Activated CD4-positive, alpha-beta memory T cell treated with anti-CD3 and anti-CD28 coated beads for 36 hours (primary cell): ENCODE data around the gene BHLHE23. TPM values are rescaled to one million over a fixed set of nuclear protein-coding genes. Genes with fewer than 3 reads are reported as not detected.

ENCODE experiments used
- CTCF ChIA-PET: fragments of 350-600 bp; sonication (Branson Sonifier 250); formaldehyde crosslinking; loops from one replicate; lab custom pipeline; 2021; ENCODE audit warnings: antibody characterized with exemption, inconsistent platforms; lab: Charles Lee
- POLR2A ChIA-PET: fragments of 350-600 bp; sonication (Branson Sonifier 250); formaldehyde crosslinking; loops from one replicate; lab custom pipeline; 2021; ENCODE audit warnings: antibody characterized with exemption; lab: Charles Lee
- DNase-seq: peaks from one replicate; pipeline ENCODE4 v3.0.0-alpha.2; 2020
- H3K27ac Mint-ChIP-seq: one replicate; pipeline ENCODE4 v1.8.0; 2021; ENCODE audit warnings: mixed read lengths
- H3K27me3 Mint-ChIP-seq: one replicate; pipeline ENCODE4 v1.8.0; 2021; ENCODE audit warnings: mixed read lengths
- H3K36me3 Mint-ChIP-seq: one replicate; pipeline ENCODE4 v1.8.0; 2021; ENCODE audit warnings: mixed read lengths
- H3K4me1 Mint-ChIP-seq: one replicate; pipeline ENCODE4 v1.8.0; 2021; ENCODE audit warnings: low read depth, mixed read lengths
- H3K4me3 Mint-ChIP-seq: one replicate; pipeline ENCODE4 v1.8.0; 2021; ENCODE audit warnings: mild to moderate bottlenecking, mixed read lengths
- H3K9me3 Mint-ChIP-seq: one replicate; pipeline ENCODE4 v1.8.0; 2021; ENCODE audit warnings: mixed read lengths
- intact Hi-C: fragments of 100-400 bp; cut with micrococcal nuclease; formaldehyde crosslinking; loops from one replicate; pipeline ENCODE4 v1.15.1; 2023
- total RNA-seq, 2 experiments: library from RNA; stranded (reverse); gene quantifications; one replicate each; pipeline ENCODE4 v1.2.3, GENCODE V29; 2021

BHLHE23 gene
- total RNA-seq, 2 experiments from 2014 or later, result not detected

DNA sequence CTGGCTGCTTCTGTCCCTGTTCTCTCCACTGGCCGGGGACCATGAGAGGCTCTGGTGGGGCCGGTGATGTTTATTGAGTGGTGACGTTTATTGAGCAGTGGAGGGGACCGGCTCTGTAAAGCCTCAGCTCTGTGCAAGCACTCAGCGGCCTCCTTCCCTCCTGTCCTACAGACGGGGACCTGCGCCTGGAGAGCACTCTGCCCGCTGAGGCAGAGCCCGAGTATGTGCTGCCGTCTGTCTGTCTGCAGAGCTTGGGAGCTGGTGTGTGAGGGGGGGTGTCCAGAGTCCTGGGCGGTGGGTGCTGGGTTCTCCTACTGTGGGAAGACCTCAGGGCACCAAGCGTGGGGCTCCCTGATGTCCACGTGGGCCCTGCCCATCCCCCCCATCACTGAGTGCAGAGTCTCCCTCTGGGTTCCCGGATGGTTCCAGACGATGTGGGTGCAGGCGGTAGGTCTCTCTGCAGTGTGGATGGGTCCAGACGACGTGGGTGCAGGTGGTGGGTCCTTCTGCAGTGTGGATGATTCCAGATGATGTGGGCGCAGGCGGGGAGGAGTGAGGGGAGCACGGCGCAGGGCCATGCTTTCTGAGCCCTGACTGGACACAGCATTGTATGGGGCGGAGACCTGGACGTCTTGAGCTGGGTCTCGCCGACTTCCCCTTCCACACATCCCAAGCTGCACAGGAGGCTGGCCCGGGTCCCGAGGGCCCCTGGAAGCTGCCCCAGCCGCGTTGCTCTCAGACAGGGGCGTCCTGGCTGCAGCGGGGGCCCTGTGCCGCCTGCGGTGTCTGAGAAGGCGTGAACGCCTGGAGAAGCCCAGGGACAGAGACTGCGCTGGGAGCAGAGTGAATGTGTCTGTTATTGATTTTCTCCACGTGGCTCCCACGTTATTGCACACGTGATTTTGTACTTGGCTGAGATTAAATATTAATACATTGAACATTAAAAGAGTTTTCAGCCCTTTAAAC is 14.9 kb upstream of the BHLHE23 start:
- no peaks in the 10 kb centered on the region for H3K36me3 Mint-ChIP-seq
- no peaks in the 10 kb centered on the region for H3K9me3 Mint-ChIP-seq
- peaks cover 20% of the 10 kb centered on the region for H3K27me3 Mint-ChIP-seq
- peaks cover 5% of the 10 kb centered on the region for H3K4me1 Mint-ChIP-seq
- no peak for DNase-seq
- no peak overlapping the region for H3K27ac Mint-ChIP-seq
- POLR2A ChIA-PET, result no interaction called here
- no peak overlapping the region for H3K4me3 Mint-ChIP-seq
- intact Hi-C loops, result no loop called here
- CTCF ChIA-PET, result no interaction called here

DNA sequence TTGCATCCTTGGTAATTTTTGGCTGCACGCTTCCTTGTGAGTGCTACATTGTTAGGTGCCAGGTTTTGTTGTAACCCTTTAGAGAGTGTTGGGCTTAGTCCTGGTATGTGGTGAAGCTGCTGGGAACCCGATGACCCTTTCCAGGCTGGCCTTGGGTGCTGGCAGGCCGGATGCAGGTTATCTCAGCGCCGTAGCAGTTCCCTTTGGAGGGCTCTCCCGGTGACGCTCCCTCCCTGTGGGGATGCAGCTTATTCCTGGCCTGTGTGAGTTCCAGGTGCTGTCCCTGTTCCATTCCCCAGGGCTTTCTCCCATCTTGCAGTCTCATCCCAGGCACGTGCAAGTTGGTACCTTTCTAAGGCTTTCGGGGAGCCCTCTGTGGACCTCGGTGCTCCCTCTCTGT is 13.9 kb upstream of the BHLHE23 start:
- Mint-ChIP-seq H3K36me3 (no peaks in the 10 kb centered on the region), H3K27me3 (peaks cover 26% of the 10 kb centered on the region), H3K4me3 (no peak overlapping the region), H3K9me3 (no peaks in the 10 kb centered on the region), H3K4me1 (peaks cover 3% of the 10 kb centered on the region), H3K27ac (no peak overlapping the region)
- DNase-seq, result no peak
- intact Hi-C loops, result no loop called here
- ChIA-PET CTCF (no interaction called here), POLR2A (no interaction called here)

DNA sequence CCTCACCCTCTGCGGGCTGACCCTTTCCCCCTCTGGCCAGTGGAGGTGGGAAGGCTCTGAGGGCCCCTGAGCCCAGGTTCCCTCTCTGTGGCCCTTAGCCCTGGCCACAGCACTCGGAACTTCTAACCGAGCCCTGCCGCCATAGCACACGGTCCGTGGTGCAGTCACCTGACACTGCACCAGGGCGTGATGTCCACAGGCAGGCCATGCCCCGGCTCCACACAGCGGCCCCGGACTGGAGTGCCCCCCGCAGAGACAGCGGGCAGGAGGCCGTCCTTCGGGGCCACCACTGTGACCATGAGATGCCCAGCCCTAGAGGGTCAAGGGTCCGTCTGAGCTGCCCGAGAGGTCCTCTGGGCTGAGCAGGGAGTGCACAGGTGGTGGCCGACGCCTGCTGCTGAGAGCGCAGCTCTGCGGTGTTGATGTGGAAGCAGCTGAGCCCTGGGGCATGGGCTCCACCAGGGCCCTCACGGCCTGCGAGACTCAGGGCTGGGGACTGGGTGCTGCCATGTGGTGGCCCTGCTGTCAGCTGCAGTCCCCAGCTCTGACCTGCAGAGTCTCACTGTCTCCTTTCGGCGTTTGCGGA is 11.2 kb upstream of the BHLHE23 start:
- Mint-ChIP-seq H3K27me3 (peaks cover 42% of the 10 kb centered on the region), H3K4me1 (no peaks in the 10 kb centered on the region), H3K4me3 (no peak overlapping the region), H3K36me3 (peaks cover 3% of the 10 kb centered on the region), H3K27ac (no peak overlapping the region), H3K9me3 (peaks cover 13% of the 10 kb centered on the region)
- intact Hi-C loops, result no loop called here
- no peak for DNase-seq
- CTCF ChIA-PET, result no interaction called here
- POLR2A ChIA-PET, result no interaction called here

DNA sequence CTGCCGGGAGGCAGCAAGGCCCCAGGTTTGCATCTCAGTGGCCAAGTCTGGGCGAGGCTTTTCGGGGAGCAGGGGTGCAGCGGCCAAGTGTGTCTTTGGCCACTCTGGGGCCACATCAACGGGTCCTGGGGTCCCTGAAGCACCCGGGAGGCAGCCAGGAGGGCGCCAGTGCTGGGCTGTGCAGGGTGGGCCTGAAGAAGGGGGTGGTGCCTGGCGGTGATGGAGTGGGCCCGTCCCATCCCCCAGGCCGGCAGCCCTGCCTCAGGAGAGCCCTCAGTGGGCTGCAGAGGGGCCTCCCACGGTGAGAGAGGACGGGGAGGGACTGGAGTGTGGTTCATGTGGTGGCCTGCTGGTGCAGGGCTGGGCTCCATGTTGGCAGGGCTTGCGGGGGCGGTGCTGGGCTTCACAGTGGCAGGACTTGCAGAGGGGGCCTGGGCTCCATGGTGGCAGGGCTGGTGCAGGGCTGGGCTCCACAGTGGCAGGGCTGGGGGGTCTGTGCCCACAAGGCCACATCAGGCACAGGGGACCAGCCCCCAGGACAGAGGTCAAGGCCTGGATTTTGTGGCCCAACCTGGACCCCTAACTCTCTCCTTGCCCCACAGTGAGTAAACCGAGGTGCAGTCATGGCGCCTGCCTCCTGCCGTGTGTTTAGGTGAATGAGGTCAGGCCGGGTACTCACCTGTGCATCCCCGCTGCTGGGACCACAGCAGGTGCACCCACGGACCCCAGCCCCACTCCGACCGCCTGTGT is 10.5 kb upstream of the BHLHE23 start:
- no peak overlapping the region for H3K27ac Mint-ChIP-seq
- H3K4me3 Mint-ChIP-seq, result no peak overlapping the region
- no peaks in the 10 kb centered on the region for H3K4me1 Mint-ChIP-seq
- intact Hi-C loops, result no loop called here
- ChIA-PET POLR2A (no interaction called here), CTCF (no interaction called here)
- no peak for DNase-seq
- H3K36me3 Mint-ChIP-seq, result peaks cover 4% of the 10 kb centered on the region
- peaks cover 45% of the 10 kb centered on the region for H3K27me3 Mint-ChIP-seq
- H3K9me3 Mint-ChIP-seq, result peaks cover 14% of the 10 kb centered on the region

DNA sequence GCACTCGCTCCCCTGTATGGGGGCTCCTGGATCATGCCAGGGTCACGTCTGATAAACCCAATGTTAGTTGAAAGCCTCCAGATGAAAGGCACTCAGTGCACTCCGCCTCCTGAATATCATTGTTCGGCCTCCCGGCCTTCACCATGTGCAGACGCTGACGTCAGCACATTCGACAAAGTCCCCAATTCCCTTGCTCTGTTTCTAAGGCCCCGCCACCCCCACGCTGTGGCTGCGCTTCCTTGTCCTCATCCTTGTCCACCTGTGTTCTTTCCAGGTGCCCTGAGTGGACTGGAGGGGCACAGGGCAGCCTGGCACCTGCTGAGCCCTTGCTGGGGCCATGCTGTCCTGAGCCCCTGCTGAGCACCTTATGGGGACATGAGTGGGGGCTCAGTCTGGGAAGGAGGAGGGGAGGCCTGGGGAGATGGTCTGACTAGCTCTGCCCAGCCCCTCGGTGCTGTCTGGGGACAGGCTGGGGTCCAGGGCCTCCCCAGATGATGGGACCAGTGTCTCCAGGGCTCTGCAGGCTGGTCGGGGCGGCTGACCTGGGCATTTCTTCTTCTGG is 9.8 kb upstream of the BHLHE23 start:
- no peak for DNase-seq
- CTCF ChIA-PET, result no interaction called here
- Mint-ChIP-seq H3K27ac (no peak overlapping the region), H3K27me3 (peaks cover 43% of the 10 kb centered on the region), H3K4me3 (no peak overlapping the region), H3K9me3 (peaks cover 14% of the 10 kb centered on the region), H3K36me3 (peaks cover 4% of the 10 kb centered on the region), H3K4me1 (no peaks in the 10 kb centered on the region)
- intact Hi-C loops, result no loop called here
- POLR2A ChIA-PET, result no interaction called here

DNA sequence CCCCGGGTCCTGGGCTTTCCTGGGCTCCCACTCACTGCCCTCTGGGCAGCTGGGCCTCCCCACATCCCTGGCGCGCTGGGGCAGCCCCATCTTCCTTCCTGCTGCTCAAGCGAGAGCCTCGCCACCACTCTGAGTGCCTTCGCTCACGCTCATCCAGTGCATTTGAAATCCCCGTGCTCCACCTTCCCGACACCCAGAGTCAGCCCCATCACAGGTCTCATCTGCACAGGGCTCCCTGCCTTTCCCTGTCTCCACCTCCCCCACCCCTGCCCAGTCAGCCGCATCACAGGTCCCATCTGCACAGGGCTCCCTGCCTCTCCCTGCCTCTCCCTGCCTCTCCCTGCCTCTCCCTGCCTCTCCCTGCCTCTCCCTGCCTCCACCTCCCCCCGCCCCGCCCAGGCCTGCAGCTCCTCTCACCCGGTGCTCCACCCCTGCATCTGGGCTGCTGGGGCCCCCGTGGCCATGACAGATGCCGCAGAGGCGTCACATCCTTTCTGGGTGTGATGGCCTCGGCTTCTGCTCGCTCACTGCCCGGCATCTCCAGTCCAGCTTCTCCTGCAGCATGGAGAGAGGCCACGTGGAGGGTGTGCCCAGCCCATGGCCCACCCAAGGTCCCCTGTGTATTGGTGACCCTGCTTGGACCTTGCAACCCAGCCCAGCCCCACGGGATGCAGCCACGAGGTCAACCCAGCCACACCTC is 9.0 kb upstream of the BHLHE23 start:
- peaks cover 2% of the 10 kb centered on the region for H3K4me1 Mint-ChIP-seq
- ChIA-PET POLR2A (no interaction called here), CTCF (no interaction called here)
- peaks cover 4% of the 10 kb centered on the region for H3K36me3 Mint-ChIP-seq
- intact Hi-C loops, result no loop called here
- no peak overlapping the region for H3K27ac Mint-ChIP-seq
- H3K27me3 Mint-ChIP-seq, result peaks cover 40% of the 10 kb centered on the region
- H3K4me3 Mint-ChIP-seq, result no peak overlapping the region
- no peak for DNase-seq
- peaks cover 14% of the 10 kb centered on the region for H3K9me3 Mint-ChIP-seq

DNA sequence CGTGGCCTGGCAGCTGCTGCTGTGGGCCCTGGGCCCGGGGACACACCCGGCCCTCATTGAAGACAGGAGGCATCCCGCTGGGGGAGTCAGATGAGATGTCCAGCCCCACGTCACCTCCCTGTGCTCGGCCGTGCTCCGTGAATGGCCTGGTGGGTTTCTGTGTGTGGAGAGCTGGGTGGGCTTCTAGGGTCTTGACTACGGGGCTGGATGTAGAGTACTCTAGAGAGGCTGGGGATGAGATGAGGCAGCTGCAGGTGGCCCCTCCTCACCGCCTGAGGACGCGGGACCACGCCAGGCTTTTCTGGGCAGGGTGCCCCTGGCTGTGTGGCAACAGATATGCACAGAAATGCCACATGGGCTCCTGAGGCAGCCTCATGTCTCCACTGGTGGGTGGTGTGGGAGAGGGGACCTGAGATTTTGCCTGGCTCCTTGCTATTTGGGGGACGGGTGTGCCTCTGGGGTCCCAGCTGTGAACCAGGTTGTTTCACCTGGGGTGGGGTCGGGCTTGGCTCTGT is 8.4 kb upstream of the BHLHE23 start:
- no peak for DNase-seq
- Mint-ChIP-seq H3K4me3 (no peak overlapping the region), H3K27me3 (peaks cover 40% of the 10 kb centered on the region), H3K9me3 (peaks cover 14% of the 10 kb centered on the region), H3K36me3 (peaks cover 4% of the 10 kb centered on the region), H3K27ac (no peak overlapping the region), H3K4me1 (peaks cover 5% of the 10 kb centered on the region)
- ChIA-PET POLR2A (no interaction called here), CTCF (no interaction called here)
- intact Hi-C loops, result no loop called here

DNA sequence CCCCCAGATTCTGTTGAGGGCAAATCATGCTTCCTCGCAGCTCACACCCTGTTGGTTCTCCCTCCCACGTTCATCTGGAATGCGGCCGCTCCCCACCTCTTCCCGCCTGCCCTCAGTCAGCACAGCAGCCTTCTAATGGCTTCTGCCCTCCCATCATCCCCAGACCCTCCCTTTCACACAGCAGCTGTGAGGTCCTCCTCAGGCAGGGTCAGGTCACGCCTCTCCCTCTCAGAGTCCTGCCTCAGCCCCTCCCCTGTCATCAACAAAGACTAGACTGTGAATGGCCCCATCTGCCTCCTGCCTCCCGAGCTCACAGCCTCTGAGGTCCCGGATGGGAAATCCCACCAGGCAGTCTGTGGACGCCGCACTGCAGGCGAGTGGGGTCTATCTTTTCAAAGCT is 7.9 kb upstream of the BHLHE23 start:
- H3K36me3 Mint-ChIP-seq, result peaks cover 4% of the 10 kb centered on the region
- ChIA-PET CTCF (interaction anchor here (1.2 kb wide), 1 partner anchor 42 kb away, joined by 5 read pairs; no protein-coding TSS in a partner anchor), POLR2A (no interaction called here)
- H3K27me3 Mint-ChIP-seq, result peaks cover 45% of the 10 kb centered on the region
- no peak overlapping the region for H3K27ac Mint-ChIP-seq
- H3K9me3 Mint-ChIP-seq, result peaks cover 14% of the 10 kb centered on the region
- intact Hi-C loops, result no loop called here
- DNase-seq, result no peak
- H3K4me1 Mint-ChIP-seq, result peaks cover 10% of the 10 kb centered on the region
- no peak overlapping the region for H3K4me3 Mint-ChIP-seq

DNA sequence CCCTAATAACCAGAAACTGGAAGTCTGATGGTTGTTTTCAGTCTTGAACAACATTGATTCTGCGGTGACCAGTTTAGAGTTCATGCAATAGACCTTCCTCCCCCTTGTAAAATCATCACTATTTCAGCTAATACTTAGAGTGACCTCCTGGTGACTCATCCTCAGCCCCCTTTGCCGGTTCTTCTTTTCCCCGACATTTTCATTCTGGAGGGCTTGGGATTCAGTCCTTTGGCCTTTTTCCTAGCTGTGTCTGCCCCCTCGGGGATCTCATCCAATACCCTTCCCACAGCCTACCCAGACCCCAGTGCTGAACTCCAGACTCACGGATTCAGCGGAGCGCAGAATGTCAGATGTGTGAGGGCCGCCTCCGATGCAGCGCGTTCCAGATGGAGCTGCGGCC is 7.5 kb upstream of the BHLHE23 start:
- POLR2A ChIA-PET, result no interaction called here
- intact Hi-C loops, result no loop called here
- H3K9me3 Mint-ChIP-seq, result peaks cover 14% of the 10 kb centered on the region
- DNase-seq, result no peak
- H3K4me3 Mint-ChIP-seq, result no peak overlapping the region
- peaks cover 40% of the 10 kb centered on the region for H3K27me3 Mint-ChIP-seq
- peaks cover 11% of the 10 kb centered on the region for H3K4me1 Mint-ChIP-seq
- CTCF ChIA-PET, result interaction anchor here (1.2 kb wide), 1 partner anchor 42 kb away, joined by 5 read pairs; no protein-coding TSS in a partner anchor
- H3K27ac Mint-ChIP-seq, result no peak overlapping the region
- H3K36me3 Mint-ChIP-seq, result peaks cover 4% of the 10 kb centered on the region

DNA sequence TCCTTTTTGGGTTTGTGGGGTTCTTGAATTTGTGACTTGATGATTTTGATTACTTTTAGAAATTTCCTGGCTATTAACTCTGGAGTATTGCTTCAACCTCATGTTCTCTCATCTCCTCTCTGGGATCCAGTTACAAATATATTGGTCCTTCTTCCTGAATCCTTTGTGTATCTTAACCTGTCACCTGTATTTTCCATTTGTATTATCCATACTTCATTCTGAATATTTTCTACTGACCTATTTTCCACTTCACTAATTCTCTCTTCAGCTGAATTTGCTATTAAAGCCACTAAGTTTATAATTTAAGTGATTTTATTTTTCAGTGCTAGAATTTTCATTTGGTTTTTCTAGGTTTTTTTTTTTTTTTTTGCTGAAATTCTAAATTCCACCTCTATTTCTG is 6.4 kb upstream of the BHLHE23 start:
- POLR2A ChIA-PET, result no interaction called here
- Mint-ChIP-seq H3K27me3 (peaks cover 51% of the 10 kb centered on the region), H3K4me1 (peaks cover 19% of the 10 kb centered on the region), H3K36me3 (peaks cover 4% of the 10 kb centered on the region), H3K9me3 (peaks cover 14% of the 10 kb centered on the region), H3K27ac (no peak overlapping the region), H3K4me3 (no peak overlapping the region)
- intact Hi-C loops, result no loop called here
- DNase-seq, result no peak
- CTCF ChIA-PET, result no interaction called here

DNA sequence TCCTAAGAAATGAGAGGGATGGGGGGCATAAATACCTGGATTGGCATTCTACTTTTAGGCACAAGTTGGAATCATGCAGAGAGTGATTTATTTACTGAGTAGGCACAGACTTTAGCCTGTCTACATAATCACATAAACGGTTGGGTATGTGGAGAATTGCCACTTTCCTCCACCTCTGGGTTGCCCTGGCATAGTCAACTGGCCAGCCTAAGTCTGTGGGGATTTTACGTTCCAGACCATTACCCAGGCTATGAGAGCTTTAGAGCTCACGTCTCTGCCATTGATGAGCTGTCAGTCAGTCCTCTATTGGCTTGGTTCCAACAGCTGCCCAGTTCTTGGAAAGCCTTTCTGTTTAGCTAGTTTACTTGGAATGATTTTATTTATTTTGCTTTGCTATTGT is 5.0 kb upstream of the BHLHE23 start:
- peaks cover 14% of the 10 kb centered on the region for H3K9me3 Mint-ChIP-seq
- CTCF ChIA-PET, result interaction anchor here (1.1 to 2.2 kb wide), 3 partner anchors 14 to 44 kb away, joined by 3 to 17 read pairs (median 3); no protein-coding TSS in a partner anchor
- POLR2A ChIA-PET, result no interaction called here
- no peak for DNase-seq
- H3K36me3 Mint-ChIP-seq, result peaks cover 4% of the 10 kb centered on the region
- H3K27ac Mint-ChIP-seq, result no peak overlapping the region
- H3K4me1 Mint-ChIP-seq, result peaks cover 19% of the 10 kb centered on the region
- intact Hi-C loops, result no loop called here
- peaks cover 58% of the 10 kb centered on the region for H3K27me3 Mint-ChIP-seq
- no peak overlapping the region for H3K4me3 Mint-ChIP-seq
